Liver (tissue), 9 donors: Measurements from ENCODE around the gene GPC1. TPM values are rescaled to one million over a fixed set of nuclear protein-coding genes. Genes with fewer than 3 reads are reported as not detected.

ENCODE experiments used
- DNase-seq: peaks from one replicate; pipeline ENCODE4 v3.0.0-alpha.2; 2017; ENCODE audit warnings: low spot score
- H3K27ac ChIP-seq, 2 donors: one replicate each; pipeline ENCODE4 v1.7.0; 2013; ENCODE audit warnings: inconsistent platforms in 2 of 2, low read length in 2 of 2, control low read depth in 1 of 2, low read depth in 1 of 2, mild to moderate bottlenecking in 1 of 2
- H3K27me3 ChIP-seq, 4 donors: one replicate each; pipeline versions ENCODE4 v1.6.1 to v1.7.0; 2013; ENCODE audit warnings: low read length in 3 of 4, inconsistent platforms in 1 of 4, mild to moderate bottlenecking in 1 of 4, moderate library complexity in 1 of 4; ENCODE audit not compliant: control insufficient read depth in 4 of 4, insufficient read depth in 4 of 4
- H3K36me3 ChIP-seq, 4 donors: one replicate each; pipeline versions ENCODE4 v1.6.1 to v1.7.0; 2013; ENCODE audit warnings: low read length in 3 of 4, mild to moderate bottlenecking in 3 of 4, low read depth in 1 of 4, moderate library complexity in 1 of 4; ENCODE audit not compliant: control insufficient read depth in 4 of 4, insufficient read depth in 3 of 4
- H3K4me1 ChIP-seq, 4 donors: one replicate each; pipeline versions ENCODE4 v1.6.1 to v1.7.0; 2013; ENCODE audit warnings: low read length in 3 of 4, mild to moderate bottlenecking in 3 of 4, moderate library complexity in 1 of 4; ENCODE audit not compliant: control insufficient read depth in 4 of 4, insufficient read depth in 4 of 4
- H3K4me3 ChIP-seq, 3 donors: one replicate each; pipeline versions ENCODE4 v1.6.1 to v1.7.0; 2013; ENCODE audit warnings: low read length in 3 of 3, control low read depth in 1 of 3, low read depth in 1 of 3, mild to moderate bottlenecking in 1 of 3
- H3K9ac ChIP-seq, 2 donors: one replicate each; pipeline ENCODE4 v1.7.0; 2013; ENCODE audit warnings: low read length in 2 of 2, mild to moderate bottlenecking in 2 of 2, moderate library complexity in 2 of 2, control low read depth in 1 of 2, low read depth in 1 of 2
- H3K9me3 ChIP-seq, 4 donors: one replicate each; pipeline versions ENCODE4 v1.6.1 to v1.7.0; 2013; ENCODE audit warnings: low read length in 3 of 4; ENCODE audit not compliant: control insufficient read depth in 4 of 4
- EGR1 ChIP-seq, 2 donors: IDR thresholded peaks; 2 replicates each; pipeline ENCODE4 v1.6.1; 2016 to 2018; ENCODE audit warnings: antibody characterized with exemption in 2 of 2, low read depth in 2 of 2
- FOXA1 ChIP-seq: IDR thresholded peaks from 2 replicates; pipeline ENCODE4 v1.6.1; 2016; ENCODE audit warnings: antibody characterized with exemption
- FOXA2 ChIP-seq: IDR thresholded peaks from 2 replicates; pipeline ENCODE4 v1.6.1; 2016; ENCODE audit warnings: antibody characterized with exemption
- GABPA ChIP-seq, 2 donors: IDR thresholded peaks in 1 of 2; conservative IDR thresholded peaks in 1 of 2; 2 replicates each; pipeline ENCODE4 v1.6.1; 2016; ENCODE audit warnings: antibody characterized with exemption in 2 of 2, mild to moderate bottlenecking in 1 of 2, moderate library complexity in 1 of 2
- HNF4A ChIP-seq, 2 donors: conservative IDR thresholded peaks; 2 replicates each; pipeline ENCODE4 v1.6.1; 2016; ENCODE audit warnings: antibody characterized with exemption in 2 of 2, mild to moderate bottlenecking in 2 of 2
- HNF4G ChIP-seq: IDR thresholded peaks from 2 replicates; pipeline ENCODE4 v1.6.1; 2016; ENCODE audit warnings: antibody characterized with exemption
- JUND ChIP-seq, 2 donors: IDR thresholded peaks; 2 replicates each; pipeline ENCODE4 v1.6.1; 2016; ENCODE audit warnings: antibody characterized with exemption in 2 of 2
- NR2F2 ChIP-seq: IDR thresholded peaks from 2 replicates; pipeline ENCODE4 v1.6.1; 2016; ENCODE audit warnings: antibody characterized with exemption
- RAD21 ChIP-seq, 2 donors: IDR thresholded peaks; 2 replicates each; pipeline ENCODE4 v1.6.1; 2016; ENCODE audit warnings: antibody characterized with exemption in 2 of 2, mild to moderate bottlenecking in 2 of 2
- RXRA ChIP-seq, 2 donors: IDR thresholded peaks; 2 replicates each; pipeline ENCODE4 v1.6.1; 2017 to 2018; ENCODE audit warnings: antibody characterized with exemption in 2 of 2, mild to moderate bottlenecking in 1 of 2
- SP1 ChIP-seq: IDR thresholded peaks from 2 replicates; pipeline ENCODE4 v1.6.1; 2018; ENCODE audit warnings: antibody characterized with exemption, mild to moderate bottlenecking
- TAF1 ChIP-seq: conservative IDR thresholded peaks from 2 replicates; pipeline ENCODE4 v1.6.1; 2016; ENCODE audit warnings: antibody characterized with exemption, mild to moderate bottlenecking
- YY1 ChIP-seq: IDR thresholded peaks from 2 replicates; pipeline ENCODE4 v1.6.1; 2016; ENCODE audit warnings: antibody characterized with exemption, mild to moderate bottlenecking
- whole genome bisulfite sequencing: extraction: QIAGEN DNeasy Blood & Tissue Kit; methylation state at CpG from one replicate; pipeline ENCODE4 v1.1.7; 2013; 5-methylcytosine and 5-hydroxymethylcytosine counted together
- polyA plus RNA-seq, 2 donors: library from polyadenylated mRNA; stranded (reverse) in 1 of 2; unstranded in 1 of 2; fragments of 200-250 nt in 1 of 2; fragments of >200 nt in 1 of 2; fragmentation: Nextera tagmentation in 1 of 2; extraction: Ambion mirVana in 1 of 2; gene quantifications; one replicate each; pipeline versions ENCODE4 v1.2.1 to v1.2.3, GENCODE V29; 2013 to 2015
- total RNA-seq, 2 donors: library from RNA; depleted of rRNA; stranded (reverse); fragments of >200 nt; gene quantifications; one replicate each; pipeline ENCODE4 v1.2.3, GENCODE V29; 2014
- TF ChIP-seq, protein P1 (sequence below): IDR thresholded peaks from 2 replicates; pipeline ENCODE4 v1.6.1; 2016; ENCODE audit warnings: antibody characterized with exemption
- TF ChIP-seq, protein P2 (sequence below): IDR thresholded peaks from 2 replicates; pipeline ENCODE4 v1.6.1; 2016; ENCODE audit warnings: antibody characterized with exemption, mild to moderate bottlenecking
- TF ChIP-seq, protein P3 (sequence below): fragments of 150-350 bp; IDR thresholded peaks from 2 replicates; pipeline ENCODE4 v1.5.1; 2017; ENCODE audit warnings: improper control_type of control experiment, low read depth, low read length; ENCODE audit not compliant: missing input control
- TF ChIP-seq, protein P4 (sequence below): IDR thresholded peaks from 2 replicates; pipeline ENCODE4 v1.6.1; 2016; ENCODE audit warnings: antibody characterized with exemption
- TF ChIP-seq, protein P5 (sequence below): IDR thresholded peaks from 2 replicates; pipeline ENCODE4 v1.6.1; 2016; ENCODE audit warnings: antibody characterized with exemption
- donor health status: healthy.
- donor health status: healthy.
- donor health status: healthy.
- donor health status: healthy.
- donor health status: healthy.

Gene GPC1
- total and polyA plus RNA-seq, 4 donors: 3.2 to 41.0 (median 9.1) TPM

DNA sequence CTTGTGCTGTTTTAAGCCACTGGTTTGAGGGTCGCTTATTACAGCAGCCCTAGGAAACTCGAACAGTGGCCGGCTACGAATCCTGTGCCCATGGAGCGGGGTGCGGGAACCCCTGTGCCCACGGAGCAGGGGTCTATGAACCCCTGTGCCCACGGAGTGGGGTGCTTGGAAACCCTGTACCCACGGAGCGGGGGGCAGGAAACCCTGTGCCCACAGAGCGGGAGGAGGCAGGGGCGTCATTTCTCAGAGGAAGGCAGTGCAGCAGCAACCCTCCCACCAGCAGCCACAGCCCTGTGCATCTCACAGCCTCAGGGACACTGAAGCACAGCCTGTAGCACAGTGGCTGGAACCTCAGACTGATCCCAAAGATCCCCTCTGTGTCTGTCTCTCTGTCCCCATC is 34.2 kb upstream of the GPC1 start:
- Histone ChIP-seq H3K27ac (no peak overlapping the region), H3K27me3 (no peaks in the 10 kb centered on the region), H3K9me3 (no peaks in the 10 kb centered on the region), H3K4me3 (no peak overlapping the region), H3K36me3 (no peaks in the 10 kb centered on the region), H3K4me1 (no peaks in the 10 kb centered on the region), H3K9ac (no peak overlapping the region)
- TF ChIP-seq YY1: no peak
- no peak for TF ChIP-seq RXRA (IDR thresholded peaks at IDR 0.05)
- TF ChIP-seq, protein P1, sequence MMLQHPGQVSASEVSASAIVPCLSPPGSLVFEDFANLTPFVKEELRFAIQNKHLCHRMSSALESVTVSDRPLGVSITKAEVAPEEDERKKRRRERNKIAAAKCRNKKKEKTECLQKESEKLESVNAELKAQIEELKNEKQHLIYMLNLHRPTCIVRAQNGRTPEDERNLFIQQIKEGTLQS: no peak
- no peak for TF ChIP-seq FOXA1
- no peak for TF ChIP-seq HNF4G
- TF ChIP-seq JUND (IDR thresholded peaks at IDR 0.05): no peak
- no peak for TF ChIP-seq EGR1 (IDR thresholded peaks at IDR 0.05; ENCODE audit: low read depth in 2 of 2)
- 84% methylated on average over 12 of the region's 12 CpGs for WGBS
- DNase-seq: no peak

DNA sequence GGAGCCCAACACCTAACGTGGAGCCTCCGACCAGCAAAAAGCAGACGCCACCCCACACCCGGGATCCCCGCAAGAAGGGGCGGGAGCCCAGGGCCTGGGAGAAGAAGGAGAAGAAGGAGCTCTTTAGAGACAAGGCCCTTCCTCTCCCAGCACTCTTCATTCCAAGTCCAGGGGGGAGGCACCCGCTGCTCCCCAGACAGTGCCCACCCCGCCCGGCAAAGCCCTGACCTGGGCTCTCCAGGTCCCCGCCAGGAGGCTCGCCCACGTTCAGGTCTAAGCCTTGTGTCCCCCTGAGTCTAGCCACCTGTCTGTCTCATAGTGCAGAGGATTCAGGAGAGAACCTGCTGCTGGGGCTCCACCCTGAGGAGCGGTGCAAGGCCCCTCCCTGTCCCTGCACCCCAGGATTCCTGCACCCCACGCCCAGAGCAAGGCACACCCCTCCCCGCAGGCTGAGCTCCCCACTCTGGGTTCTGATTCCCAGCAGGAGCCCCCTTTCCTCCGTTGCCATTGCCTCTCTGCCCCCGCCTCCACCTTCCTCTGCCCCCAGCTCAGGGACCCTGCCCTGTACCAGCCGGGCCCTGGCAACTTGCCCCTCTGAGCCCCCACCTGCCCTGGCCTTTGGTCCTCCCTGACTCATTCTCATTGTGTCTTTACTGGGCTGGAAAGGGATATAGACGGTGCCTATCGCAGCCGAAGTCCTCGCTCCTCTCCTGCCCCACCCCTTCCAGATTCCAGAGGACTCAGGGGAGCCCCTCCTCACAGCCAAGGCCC is 33.5 kb upstream of the GPC1 start:
- Histone ChIP-seq H3K4me3 (no peak overlapping the region), H3K4me1 (no peaks in the 10 kb centered on the region), H3K9ac (no peak overlapping the region), H3K27ac (no peak overlapping the region), H3K27me3 (no peaks in the 10 kb centered on the region), H3K9me3 (no peaks in the 10 kb centered on the region), H3K36me3 (no peaks in the 10 kb centered on the region)
- WGBS: 81% methylated on average over 22 of the region's 22 CpGs
- TF ChIP-seq SP1: no peak
- TF ChIP-seq, protein P2, sequence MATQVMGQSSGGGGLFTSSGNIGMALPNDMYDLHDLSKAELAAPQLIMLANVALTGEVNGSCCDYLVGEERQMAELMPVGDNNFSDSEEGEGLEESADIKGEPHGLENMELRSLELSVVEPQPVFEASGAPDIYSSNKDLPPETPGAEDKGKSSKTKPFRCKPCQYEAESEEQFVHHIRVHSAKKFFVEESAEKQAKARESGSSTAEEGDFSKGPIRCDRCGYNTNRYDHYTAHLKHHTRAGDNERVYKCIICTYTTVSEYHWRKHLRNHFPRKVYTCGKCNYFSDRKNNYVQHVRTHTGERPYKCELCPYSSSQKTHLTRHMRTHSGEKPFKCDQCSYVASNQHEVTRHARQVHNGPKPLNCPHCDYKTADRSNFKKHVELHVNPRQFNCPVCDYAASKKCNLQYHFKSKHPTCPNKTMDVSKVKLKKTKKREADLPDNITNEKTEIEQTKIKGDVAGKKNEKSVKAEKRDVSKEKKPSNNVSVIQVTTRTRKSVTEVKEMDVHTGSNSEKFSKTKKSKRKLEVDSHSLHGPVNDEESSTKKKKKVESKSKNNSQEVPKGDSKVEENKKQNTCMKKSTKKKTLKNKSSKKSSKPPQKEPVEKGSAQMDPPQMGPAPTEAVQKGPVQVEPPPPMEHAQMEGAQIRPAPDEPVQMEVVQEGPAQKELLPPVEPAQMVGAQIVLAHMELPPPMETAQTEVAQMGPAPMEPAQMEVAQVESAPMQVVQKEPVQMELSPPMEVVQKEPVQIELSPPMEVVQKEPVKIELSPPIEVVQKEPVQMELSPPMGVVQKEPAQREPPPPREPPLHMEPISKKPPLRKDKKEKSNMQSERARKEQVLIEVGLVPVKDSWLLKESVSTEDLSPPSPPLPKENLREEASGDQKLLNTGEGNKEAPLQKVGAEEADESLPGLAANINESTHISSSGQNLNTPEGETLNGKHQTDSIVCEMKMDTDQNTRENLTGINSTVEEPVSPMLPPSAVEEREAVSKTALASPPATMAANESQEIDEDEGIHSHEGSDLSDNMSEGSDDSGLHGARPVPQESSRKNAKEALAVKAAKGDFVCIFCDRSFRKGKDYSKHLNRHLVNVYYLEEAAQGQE: no peak
- no peak for DNase-seq

DNA sequence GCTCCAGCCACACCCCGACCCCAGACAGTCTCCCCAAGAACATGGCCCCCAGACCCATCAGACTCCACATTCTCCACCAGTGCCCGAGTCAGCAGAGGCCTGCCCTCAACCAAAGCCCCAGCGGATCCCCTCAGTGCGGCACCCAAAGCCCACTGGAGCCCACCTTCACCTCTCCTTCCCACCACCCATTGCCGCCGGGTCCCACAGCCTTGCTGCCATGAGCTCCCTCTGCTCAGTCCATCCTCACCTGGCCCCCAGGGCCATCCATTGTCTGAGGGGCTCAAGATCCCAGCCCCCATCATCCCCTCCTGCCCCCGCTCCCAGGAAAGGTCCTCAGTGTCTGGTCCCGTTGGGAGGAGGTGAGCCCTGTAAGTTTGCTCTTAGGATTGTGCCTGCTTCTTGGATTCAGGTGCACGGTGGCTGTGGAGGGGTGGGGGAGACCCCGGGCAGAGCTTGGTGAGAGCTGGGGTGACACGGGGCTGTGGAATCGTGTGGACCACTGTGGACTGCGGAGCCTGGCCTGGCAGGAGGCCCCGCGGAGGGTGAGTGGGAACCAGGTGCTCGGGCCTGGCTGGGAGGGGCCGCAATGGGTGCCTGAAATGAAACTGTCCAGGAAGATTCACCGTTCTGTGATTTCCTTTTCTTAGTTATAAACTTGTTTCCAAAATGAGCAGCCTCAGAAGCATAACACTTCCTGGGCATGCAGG is 32.7 kb upstream of the GPC1 start:
- no peaks in the 10 kb centered on the region for H3K27me3 ChIP-seq
- TF ChIP-seq YY1: no peak
- TF ChIP-seq, protein P3, sequence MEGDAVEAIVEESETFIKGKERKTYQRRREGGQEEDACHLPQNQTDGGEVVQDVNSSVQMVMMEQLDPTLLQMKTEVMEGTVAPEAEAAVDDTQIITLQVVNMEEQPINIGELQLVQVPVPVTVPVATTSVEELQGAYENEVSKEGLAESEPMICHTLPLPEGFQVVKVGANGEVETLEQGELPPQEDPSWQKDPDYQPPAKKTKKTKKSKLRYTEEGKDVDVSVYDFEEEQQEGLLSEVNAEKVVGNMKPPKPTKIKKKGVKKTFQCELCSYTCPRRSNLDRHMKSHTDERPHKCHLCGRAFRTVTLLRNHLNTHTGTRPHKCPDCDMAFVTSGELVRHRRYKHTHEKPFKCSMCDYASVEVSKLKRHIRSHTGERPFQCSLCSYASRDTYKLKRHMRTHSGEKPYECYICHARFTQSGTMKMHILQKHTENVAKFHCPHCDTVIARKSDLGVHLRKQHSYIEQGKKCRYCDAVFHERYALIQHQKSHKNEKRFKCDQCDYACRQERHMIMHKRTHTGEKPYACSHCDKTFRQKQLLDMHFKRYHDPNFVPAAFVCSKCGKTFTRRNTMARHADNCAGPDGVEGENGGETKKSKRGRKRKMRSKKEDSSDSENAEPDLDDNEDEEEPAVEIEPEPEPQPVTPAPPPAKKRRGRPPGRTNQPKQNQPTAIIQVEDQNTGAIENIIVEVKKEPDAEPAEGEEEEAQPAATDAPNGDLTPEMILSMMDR: no peak
- no peak for TF ChIP-seq SP1
- TF ChIP-seq RXRA (IDR thresholded peaks at IDR 0.05): no peak
- TF ChIP-seq HNF4G: no peak
- TF ChIP-seq FOXA1: no peak
- TF ChIP-seq HNF4A (conservative IDR thresholded peaks at IDR 0.05): no peak
- no peak for TF ChIP-seq RAD21 (IDR thresholded peaks at IDR 0.05)
- no peak for TF ChIP-seq NR2F2
- TF ChIP-seq GABPA (IDR thresholded peaks at IDR 0.05 in 1 of 2, conservative IDR thresholded peaks at IDR 0.05 in 1 of 2): no peak
- no peak for TF ChIP-seq EGR1 (IDR thresholded peaks at IDR 0.05; ENCODE audit: low read depth in 2 of 2)
- TF ChIP-seq, protein P4, sequence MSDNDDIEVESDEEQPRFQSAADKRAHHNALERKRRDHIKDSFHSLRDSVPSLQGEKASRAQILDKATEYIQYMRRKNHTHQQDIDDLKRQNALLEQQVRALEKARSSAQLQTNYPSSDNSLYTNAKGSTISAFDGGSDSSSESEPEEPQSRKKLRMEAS: no peak
- TF ChIP-seq TAF1: no peak
- TF ChIP-seq FOXA2: no peak
- TF ChIP-seq, protein P5, sequence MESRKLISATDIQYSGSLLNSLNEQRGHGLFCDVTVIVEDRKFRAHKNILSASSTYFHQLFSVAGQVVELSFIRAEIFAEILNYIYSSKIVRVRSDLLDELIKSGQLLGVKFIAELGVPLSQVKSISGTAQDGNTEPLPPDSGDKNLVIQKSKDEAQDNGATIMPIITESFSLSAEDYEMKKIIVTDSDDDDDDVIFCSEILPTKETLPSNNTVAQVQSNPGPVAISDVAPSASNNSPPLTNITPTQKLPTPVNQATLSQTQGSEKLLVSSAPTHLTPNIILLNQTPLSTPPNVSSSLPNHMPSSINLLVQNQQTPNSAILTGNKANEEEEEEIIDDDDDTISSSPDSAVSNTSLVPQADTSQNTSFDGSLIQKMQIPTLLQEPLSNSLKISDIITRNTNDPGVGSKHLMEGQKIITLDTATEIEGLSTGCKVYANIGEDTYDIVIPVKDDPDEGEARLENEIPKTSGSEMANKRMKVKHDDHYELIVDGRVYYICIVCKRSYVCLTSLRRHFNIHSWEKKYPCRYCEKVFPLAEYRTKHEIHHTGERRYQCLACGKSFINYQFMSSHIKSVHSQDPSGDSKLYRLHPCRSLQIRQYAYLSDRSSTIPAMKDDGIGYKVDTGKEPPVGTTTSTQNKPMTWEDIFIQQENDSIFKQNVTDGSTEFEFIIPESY: no peak
- TF ChIP-seq, protein P1: no peak

More for the DNA sequence above, 32.7 kb upstream of the GPC1 start:
- no peak overlapping the region for H3K4me3 ChIP-seq
- H3K36me3 ChIP-seq: no peaks in the 10 kb centered on the region
- H3K4me1 ChIP-seq: no peaks in the 10 kb centered on the region
- no peak for DNase-seq
- H3K27ac ChIP-seq: no peak overlapping the region
- WGBS: 79% methylated on average over 18 of the region's 18 CpGs
- H3K9me3 ChIP-seq: no peaks in the 10 kb centered on the region
- no peak overlapping the region for H3K9ac ChIP-seq
